GM18508 (cell line): ENCODE results near the gene SLC39A7.

Experiments
- ATAC-seq: cut with Tn5 transposase; IDR thresholded peaks from one replicate; pipeline ENCODE4 v1.9.1; 2021; ENCODE audit warnings: moderate number of reproducible peaks; ENCODE audit not compliant: insufficient read depth, unreplicated experiment

SLC39A7 gene

DNA sequence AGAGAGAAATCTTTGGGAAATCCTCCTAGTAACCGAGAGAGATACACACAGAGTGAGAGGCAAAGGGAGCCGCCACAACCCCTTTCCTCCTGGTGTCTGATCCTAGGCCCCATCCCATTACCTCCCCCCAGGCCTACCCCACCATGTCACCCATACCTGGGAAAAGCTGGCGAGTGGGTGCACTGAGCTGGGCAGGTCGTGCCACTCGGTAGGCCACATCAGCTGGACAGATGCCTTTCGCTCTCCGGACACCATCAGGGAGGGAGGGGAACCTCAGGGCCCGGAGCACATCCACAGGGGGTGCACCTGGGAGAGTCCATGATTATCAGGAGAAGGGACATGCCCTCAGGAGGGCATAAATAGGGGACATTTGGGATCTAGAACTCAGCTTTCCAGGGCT, 11.5 kb upstream of the SLC39A7 start:
- ATAC-seq, result no peak

DNA sequence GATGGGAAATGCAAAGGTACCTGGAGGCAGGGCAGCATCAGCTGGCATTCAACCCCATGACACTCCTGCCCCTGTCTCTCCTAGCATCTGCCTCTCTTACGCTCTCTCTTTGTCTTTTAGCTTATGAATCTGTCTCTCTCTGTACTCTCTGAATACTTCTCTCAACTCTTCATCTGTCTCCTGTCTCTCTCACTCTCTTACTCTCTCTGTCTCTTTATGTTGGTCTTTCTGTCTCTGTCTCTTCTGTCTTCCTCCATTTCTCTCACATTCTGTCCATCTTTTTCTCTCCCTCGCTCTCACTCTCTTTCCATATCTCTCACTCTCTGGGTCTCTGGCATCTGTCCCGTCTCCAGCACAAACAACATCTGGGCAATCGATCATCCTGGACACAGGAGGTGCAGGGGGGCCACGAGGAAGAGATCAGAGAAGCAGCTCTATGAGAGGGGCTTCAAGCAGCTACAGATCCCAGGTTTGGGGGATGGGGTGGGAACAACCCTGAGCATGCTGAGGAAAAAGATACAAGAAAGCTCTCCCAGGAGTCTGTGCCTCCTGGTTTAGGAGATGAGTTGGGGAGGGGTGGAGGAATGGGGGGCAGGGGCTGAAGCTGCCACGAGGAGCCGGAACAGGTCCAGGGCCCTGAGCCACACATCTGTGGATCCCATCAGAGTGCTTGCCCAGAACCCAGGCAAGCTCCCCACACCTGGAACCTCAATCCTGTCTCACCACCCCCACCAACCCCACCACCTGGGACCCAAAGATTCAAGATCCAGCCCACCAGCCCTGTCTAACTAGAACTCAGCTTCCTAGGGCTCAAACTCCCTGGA, 10.8 kb upstream of the SLC39A7 start:
- ATAC-seq, result no peak

DNA sequence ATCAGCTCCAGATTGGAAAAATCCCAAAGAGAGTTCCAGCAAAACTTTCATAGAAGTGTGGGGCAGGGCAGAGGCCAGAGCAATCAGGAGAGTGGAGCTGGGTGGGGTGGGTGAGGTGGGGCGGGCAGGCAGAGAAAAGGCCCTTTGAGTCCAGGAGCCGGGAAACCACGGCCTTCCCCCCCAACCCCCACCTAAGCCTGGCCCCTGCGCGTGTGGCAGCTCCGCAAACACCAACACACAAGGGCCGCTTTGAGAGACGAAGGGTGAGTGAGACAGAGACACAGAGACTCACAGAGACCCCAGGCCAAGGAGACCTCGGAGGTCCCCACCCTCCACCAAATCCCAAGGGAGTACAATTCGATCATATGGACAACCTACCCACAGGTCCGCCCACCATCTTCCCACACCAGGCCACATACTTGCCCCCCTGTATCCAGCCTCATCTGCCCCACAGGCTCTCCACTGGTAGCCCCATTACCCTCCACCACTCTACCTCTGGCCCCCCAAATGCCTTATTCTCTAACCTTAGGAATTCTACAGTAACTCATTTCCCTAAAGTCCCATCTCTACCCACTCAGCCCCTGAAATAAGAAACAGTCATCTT, 10.1 kb upstream of the SLC39A7 start:
- no peak for ATAC-seq

DNA sequence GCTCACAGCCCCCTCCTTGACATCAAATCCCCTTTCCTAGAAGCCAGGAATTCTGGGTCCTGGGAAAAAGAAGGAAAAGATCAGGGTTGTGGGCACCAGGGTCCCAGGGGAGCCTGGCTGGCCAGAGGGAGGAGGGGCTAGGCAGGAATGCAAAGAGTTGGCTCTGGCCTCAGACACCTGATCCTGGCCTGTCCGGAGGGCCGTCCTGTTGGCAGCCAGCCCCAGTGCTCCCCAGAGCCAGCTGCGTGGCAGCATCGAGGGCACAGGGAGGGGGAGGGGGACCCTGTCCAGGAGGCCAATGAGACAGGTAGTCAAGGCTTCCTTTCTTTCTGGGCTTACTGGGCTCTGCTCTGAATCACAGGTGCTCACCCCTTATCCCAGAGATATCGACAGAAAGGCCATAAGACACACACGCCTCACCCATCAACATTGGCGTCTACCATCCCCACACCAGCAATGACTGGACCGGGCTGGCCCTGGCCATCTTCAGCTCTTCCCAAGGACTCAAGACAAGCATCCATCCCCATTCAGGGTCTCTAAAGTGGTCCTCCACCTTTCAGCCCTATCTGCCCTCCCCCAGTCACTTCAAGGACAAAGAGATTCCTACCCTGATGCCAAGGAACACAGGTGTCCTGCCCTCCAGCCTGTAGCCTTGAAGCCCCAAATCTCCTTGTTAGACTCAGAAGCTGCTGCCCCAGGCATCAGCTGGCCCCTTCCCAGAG, 9.1 kb upstream of the SLC39A7 start:
- no peak for ATAC-seq

DNA sequence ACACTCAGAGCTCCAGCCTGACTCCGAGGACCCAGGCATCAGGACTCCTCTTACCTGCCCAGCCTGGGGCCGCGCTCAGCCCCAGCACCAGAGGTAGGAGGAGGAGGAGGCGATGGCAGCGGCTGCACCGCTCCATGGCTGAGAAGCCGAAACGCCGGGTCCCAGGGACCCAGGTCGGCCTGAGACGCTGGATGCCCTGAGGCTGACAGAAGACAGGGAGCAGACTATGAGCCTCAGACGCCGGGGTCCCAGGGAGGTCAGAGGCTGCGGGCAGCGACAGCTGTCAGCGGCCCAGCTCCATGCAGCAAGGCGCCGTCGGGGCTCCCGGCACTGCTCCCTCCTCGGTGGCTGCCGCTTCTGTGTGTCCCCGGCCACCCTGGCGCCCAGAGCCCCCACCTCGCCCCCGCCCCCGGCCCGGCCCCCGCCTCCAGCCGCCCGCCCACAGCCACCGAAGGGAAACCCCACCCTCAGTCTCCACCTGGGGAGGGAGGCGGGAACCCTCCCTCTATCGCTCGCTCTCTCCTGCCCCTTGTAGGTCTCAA, 8.5 kb upstream of the SLC39A7 start, which contains the start of gene COL11A2:
Gene COL11A2 (minus strand): TSS at position 363 of the 542 bp plus-strand sequence. CDS start 227 bp downstream, at position 136.
- ATAC-seq, result no peak

DNA sequence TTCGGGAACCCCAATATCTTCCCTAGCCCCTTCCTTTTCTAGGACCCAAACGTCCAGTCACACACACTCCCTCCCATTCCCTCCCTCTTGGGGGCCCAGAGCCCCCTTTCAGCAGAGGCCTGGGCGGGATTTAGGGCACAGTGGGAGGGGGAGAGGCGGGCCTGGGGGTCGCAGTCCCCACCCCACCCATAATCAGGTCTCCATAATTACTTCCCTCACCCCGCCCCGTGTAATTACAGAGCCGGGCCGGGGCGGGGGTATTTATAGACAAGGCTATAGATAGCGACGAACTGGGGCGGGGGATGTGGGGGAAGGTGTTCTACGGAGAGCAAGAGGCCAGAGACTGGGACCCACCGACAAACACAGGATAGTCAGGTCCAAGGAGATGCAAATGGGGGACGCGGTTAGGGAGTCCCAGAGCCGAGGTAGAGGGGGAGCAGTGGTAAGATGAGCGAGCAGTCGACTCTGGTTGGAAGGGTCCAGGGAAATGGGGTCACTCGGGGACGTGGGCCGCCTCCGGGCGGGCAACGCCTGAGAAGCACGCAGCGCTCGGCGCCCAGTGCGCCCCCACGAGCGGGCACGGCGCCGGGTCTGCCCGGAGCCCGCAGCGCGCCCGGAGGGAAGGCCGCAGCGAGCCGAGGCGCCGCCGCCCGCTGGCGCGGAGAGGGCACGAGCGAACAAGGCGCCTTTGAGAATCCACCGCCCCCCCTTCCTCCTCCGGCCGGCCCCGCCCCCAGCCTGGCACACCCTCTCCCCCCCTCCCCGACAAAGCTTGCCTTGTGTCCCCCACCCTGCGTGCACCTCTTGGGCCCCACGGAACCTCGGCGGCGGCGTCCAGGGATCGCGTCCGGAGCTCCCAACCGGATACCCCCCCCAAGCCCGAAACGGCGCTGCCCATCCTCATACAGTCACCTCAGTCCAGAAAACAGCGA, 7.7 kb upstream of the SLC39A7 start:
- ATAC-seq, result no peak

DNA sequence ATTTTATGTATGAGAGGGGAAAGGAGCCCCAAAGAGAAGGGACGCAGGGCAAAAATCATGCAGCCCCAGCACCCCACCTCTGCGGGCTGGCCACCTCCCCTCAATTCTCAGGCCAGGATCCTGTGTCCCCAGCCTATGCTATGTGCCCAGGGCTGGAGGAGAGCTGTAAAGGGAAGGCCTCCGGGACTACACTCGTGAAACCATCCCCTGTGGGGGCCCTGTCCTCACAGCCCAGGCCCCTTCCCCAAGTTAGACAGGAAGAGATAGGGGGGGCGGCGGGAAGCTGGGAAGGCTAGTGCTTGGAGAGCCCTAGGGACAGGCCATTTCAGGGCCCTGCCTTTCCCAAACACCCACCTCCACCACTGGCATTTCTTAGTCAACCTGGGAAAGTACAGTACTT, 7.0 kb upstream of the SLC39A7 start:
- ATAC-seq, result no peak

DNA sequence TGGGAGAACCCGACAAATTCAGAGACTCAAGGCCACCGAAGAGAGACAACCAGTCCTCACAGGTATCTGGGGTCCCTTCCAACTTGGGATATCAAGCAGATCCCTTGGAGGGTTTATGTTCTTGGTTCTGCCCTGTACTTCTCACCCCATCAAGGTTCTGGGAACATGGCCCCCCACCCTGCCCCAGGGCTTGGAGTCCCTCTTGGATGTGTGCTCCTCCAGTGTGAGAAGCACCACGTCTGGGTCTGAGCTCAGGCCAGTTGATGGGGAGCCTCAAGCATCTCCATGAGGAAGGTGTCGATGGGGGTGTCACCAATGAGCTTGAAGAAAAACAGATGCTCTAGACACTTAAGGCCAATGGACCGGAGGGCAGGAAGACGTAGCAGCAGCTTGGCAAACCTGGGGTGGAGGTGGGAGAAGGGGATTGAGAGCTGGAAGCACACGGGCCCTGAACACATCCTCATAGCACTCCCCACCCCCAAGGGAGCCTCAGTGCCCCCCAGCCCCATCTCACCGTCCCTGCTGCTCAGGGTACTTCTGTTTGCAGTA, 6.2 kb upstream of the SLC39A7 start:
- ATAC-seq, result no peak

DNA sequence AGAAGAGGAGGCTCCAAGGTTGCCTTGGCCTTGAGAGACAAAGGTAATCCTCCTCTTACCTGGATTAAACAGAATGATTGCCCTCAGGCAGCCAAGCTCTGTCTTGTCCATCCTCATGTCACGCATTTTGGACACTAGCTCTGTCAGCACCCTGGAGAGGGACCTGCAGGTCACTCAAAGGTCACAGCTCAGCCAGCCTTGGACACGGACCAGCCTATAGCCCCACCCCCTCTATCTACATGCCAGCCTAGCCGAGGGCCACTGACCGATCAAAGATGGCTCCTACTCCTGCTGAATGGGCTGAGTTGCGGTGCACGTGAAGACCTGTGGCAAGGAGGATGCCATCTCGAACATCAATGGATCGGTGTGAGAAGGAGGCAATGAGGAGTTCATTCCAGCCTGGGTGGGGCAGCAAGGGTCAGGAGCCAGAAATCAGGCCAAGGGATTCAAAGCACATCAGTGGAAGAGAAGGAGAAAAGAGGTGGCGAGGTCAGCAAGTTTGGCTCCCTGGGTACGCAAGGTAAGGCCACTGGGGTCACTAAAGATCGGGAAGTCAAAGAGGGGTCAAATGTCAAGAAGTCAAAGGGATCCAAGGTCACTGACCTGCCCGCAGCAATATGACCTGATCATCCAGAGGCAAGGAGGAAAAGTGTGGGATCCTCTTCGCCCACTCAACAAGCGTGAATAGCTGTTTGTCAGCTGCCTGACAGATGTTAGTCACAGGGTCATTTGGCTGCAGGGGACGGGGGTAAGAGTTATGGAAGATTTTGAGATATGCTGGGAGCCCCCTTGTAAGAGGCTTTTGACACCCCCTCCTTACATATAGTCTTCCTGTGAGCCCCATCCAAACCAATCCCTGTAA, 5.1 kb upstream of the SLC39A7 start:
- no peak for ATAC-seq

DNA sequence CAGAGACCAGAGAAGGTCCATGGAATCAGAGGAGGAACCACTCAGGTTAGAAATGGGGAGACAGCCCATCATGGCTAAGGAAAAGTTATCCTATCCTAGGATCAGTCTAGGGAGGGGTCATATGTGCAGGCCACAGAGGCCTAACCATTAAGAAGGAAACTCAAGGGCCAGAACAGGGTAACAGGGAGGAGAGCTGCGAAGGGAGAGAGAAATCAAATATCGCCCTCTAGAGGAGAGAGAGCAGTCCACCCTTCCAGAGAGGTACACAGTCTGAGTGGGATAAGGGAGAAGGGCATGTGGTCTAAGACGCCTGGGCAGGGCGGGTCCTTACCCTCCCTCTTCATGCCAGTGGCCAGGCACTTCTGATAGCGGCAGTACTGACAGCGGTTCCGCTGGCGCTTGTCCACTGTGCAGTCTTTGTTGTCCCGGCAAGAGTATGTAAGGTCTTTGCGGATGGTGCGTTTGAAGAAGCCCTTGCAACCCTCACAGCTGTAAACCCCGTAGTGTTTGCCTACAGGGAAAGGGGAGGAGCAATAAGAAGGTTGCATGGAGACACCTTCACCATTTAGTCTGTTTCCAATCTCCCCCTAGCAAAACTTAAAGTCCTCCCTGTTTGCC, 3.1 kb upstream of the SLC39A7 start:
- no peak for ATAC-seq

DNA sequence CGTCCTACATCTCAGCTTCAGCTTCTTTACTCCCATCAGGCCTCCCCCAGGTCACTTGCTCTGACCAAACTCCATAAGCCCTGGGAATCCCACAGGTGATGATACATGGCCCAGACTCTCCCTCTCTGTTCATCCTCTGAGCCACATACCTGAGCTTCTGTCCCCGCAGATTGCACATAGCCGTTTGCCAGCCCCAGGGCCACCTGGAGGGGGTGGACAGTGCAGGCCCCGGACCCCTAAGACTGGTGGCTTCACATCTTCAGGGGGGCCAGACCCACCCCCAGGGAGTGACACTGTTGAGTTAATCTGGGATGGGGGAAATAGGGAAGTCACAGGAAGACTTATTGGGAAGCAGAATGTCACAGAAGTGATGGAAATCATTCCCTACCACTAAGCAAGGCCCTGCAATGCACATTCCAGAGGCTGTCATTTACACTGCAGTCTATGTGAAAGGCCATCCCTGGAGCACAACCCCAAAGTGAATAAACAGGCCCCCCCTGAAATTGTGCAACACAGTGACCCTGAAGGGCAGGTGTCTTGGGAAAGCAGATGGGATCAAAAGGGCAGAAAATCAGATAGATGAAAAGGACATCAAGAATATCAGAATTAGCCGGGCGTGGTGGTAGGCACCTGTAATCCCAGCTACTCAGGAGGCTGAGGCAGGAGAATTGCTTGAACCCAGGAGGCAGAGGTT, 2.4 kb upstream of the SLC39A7 start:
- ATAC-seq, result no peak

DNA sequence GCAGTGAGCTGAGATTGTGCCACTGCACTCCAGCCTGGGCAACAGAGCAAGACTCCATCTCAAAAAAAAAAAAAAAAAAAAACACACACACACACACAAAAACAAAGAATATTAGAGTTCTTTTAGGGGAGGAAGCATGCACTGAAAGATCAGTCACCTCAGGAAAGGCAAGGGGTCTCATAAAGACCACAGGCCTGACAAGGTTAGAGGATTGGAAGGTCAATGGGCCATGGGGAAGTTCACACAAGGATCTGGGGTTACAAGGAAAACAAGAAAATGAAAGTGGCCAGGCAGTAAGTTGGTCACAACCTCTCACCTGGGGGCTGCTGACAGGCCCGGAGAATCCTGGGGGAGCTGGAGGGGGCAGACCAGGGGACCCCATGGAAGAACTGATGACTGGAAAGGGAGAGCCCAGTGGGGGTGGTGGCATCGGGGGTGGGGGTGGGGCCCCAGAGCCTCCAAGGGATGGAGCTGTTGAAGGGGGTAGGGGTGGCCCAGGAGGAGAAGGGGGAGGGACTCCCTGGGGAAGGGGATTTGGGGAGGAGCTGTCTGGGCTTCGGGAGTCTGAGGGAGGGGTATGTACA, 1.7 kb upstream of the SLC39A7 start:
- ATAC-seq, result no peak

DNA sequence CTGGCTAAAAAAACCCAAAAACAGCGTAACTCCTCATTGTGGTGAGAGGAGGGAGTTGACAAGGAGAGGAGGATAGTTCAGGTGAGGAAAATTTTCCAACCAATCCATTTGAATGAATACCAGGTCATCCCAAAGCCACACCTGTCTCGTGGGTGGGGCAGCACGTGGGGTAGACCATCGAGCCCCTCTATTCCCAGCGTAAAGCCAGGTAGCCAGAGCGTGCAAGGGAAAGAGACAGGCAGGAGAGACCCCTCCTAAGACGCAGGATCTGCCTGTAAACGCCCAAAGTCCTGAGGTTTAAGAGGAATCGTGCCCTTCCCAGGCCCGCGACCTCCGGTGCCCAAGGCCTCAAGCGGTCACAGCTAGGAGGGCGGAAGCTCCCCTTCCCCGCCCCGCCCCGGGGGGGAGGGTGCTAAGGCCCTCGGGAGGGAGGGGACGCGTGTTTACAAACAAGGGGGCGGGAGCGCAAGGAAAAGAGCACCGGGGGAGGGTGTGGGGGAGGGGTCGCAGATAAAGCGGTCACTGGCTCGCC, 914 bp upstream of the SLC39A7 start:
- no peak for ATAC-seq

DNA sequence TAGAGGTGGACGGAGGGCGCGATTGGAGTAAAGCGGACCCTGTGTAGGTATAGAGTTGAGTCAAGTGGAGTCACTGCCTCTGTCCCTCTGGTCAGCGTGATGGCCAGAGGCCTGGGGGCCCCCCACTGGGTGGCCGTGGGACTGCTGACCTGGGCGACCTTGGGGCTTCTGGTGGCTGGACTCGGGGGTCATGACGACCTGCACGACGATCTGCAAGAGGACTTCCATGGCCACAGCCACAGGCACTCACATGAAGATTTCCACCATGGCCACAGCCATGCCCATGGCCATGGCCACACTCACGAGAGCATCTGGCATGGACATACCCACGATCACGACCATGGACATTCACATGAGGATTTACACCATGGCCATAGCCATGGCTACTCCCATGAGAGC, 479 bp downstream of the SLC39A7 start:
- no peak for ATAC-seq

DNA sequence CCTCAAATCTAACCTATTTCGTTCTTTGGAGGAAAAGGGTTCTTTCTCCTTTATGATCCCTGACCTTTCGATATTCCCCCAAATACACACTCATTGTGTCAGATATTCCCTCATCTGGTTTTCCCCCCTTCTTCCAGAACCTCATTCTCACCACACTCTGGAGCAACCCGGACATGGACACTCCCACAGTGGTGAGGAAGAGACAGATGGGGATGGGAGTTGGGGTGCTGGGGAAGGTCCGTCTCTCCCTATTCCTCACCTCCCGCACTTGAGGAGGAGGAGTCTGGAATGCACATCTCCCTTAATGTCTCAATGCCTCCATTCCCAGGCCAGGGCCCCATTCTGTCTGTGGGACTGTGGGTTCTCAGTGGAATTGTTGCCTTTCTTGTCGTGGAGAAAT, 1.3 kb downstream of the SLC39A7 start:
- no peak for ATAC-seq

DNA sequence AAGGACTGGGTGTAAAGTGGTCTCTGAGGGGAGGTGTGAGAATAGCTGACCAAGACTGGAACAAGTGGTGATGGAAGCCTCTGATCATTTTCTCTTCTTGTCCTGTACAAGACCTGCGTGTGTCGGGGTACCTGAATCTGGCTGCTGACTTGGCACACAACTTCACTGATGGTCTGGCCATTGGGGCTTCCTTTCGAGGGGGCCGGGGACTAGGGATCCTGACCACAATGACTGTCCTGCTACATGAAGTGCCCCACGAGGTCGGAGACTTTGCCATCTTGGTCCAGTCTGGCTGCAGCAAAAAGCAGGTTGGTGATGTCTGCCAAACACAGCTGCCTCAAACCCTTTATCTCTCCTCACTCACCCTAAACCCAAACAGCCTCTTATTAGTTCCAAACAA, 2.1 kb downstream of the SLC39A7 start:
- no peak for ATAC-seq
